GM23248 (cell line): ENCODE data around the gene TMEM116. TPM values are rescaled to one million over a fixed set of nuclear protein-coding genes. Genes with fewer than 3 reads are reported as not detected.

ENCODE experiments used
- DNase-seq: peaks from one replicate; pipeline ENCODE4 v3.0.0-alpha.2; 2015
- H2AFZ ChIP-seq: fragments of 200-600 bp; sonication (generic); 2 replicates; pipeline ENCODE4 v1.6.1; 2016; ENCODE audit warnings: antibody characterized with exemption
- H3F3A ChIP-seq: fragments of 200-600 bp; sonication (generic); 2 replicates; pipeline ENCODE4 v1.6.1; 2016; ENCODE audit warnings: mild to moderate bottlenecking, antibody characterized with exemption, mixed run types; ENCODE audit not compliant: insufficient read depth
- H3K27ac ChIP-seq: fragments of 200-600 bp; sonication (generic); 2 replicates; pipeline ENCODE4 v1.5.1; 2016; ENCODE audit warnings: mild to moderate bottlenecking
- H3K27me3 ChIP-seq: fragments of 200-600 bp; sonication (generic); replicated peaks from 2 replicates; pipeline ENCODE4 v1.6.1; 2016; ENCODE audit warnings: mild to moderate bottlenecking; ENCODE audit not compliant: insufficient read depth
- H3K36me3 ChIP-seq: fragments of 200-600 bp; sonication (generic); 2 replicates; pipeline ENCODE4 v1.6.1; 2016; ENCODE audit warnings: low read depth, mild to moderate bottlenecking
- H3K4me1 ChIP-seq: fragments of 200-600 bp; sonication (generic); 2 replicates; pipeline ENCODE4 v1.6.1; 2016; ENCODE audit warnings: mild to moderate bottlenecking; ENCODE audit not compliant: insufficient read depth
- H3K4me2 ChIP-seq: fragments of 200-600 bp; sonication (generic); one replicate; pipeline ENCODE4 v1.6.1; 2016; ENCODE audit warnings: mild to moderate bottlenecking; ENCODE audit not compliant: unreplicated experiment
- H3K4me3 ChIP-seq: fragments of 200-600 bp; sonication (generic); 2 replicates; pipeline ENCODE4 v1.5.1; 2016; ENCODE audit warnings: mild to moderate bottlenecking
- H3K79me2 ChIP-seq: fragments of 200-600 bp; sonication (generic); 2 replicates; pipeline ENCODE4 v1.6.1; 2016; ENCODE audit warnings: mild to moderate bottlenecking; ENCODE audit not compliant: insufficient read depth
- H3K9ac ChIP-seq: fragments of 200-600 bp; sonication (generic); 2 replicates; pipeline ENCODE4 v1.6.1; 2016; ENCODE audit warnings: mild to moderate bottlenecking
- H3K9me2 ChIP-seq: fragments of 200-600 bp; sonication (generic); 2 replicates; pipeline ENCODE4 v1.6.1; 2016; ENCODE audit warnings: mixed run types, mild to moderate bottlenecking, moderate library complexity; ENCODE audit not compliant: insufficient read depth
- H3K9me3 ChIP-seq: fragments of 200-600 bp; sonication (generic); one replicate; pipeline ENCODE4 v1.6.1; 2017; ENCODE audit warnings: low read depth
- H4K20me1 ChIP-seq: fragments of 200-600 bp; sonication (generic); 2 replicates; pipeline ENCODE4 v1.6.0; 2016; ENCODE audit not compliant: insufficient read depth
- EZH2 ChIP-seq: fragments of 200-600 bp; sonication (generic); IDR thresholded peaks from 2 replicates; pipeline ENCODE4 v1.6.1; 2018; ENCODE audit warnings: antibody characterized with exemption, mild to moderate bottlenecking; ENCODE audit not compliant: insufficient read depth, poor library complexity, severe bottlenecking
- EZH2phosphoT487 ChIP-seq: fragments of 200-600 bp; sonication (generic); IDR thresholded peaks from 2 replicates; pipeline ENCODE4 v1.6.1; 2018; ENCODE audit warnings: antibody characterized with exemption, moderate library complexity, mild to moderate bottlenecking, low read depth; ENCODE audit not compliant: insufficient read depth
- WGBS, 2 experiments: methylation state at CpG; one replicate each; pipeline ENCODE4 v1.1.6; 2015 to 2017; ENCODE audit warnings: low lambda C conversion rate in 2 of 2, low coverage in 1 of 2; ENCODE audit errors: missing lambda C conversion rate in 2 of 2; 5-methylcytosine and 5-hydroxymethylcytosine counted together
- in situ Hi-C: fragments of 300-500 bp; cut with MboI; formaldehyde crosslinking; loops from 2 replicates; pipeline ENCODE4 v1.15.0; 2020
- polyA plus RNA-seq: library from polyadenylated mRNA; unstranded; fragments of >200 nt; fragmentation: Nextera tagmentation; extraction: Ambion mirVana; gene quantifications from 2 replicates; pipeline ENCODE4 v1.2.1, GENCODE V29; 2016
- total RNA-seq: library from RNA; depleted of rRNA; stranded (reverse); fragments of >200 nt; shearing (Covaris generic); gene quantifications from 2 replicates; pipeline ENCODE4 v1.2.3, GENCODE V29; 2014

The TMEM116 gene
- total and polyA plus RNA-seq, 2 experiments from 2014 or later, result 10.7 to 17.1 TPM

- Histone ChIP-seq H3K79me2 (no peaks in the 10 kb centered on the region), H3K9ac (no peak overlapping the region), H3K4me1 (no peaks in the 10 kb centered on the region), H3K4me3 (no peak overlapping the region), H3F3A (no peaks in the 10 kb centered on the region), H3K9me2 (no peaks in the 10 kb centered on the region), H3K27ac (no peak overlapping the region), H2AFZ (no peak overlapping the region), H3K4me2 (no peak overlapping the region), H3K27me3 (no peaks in the 10 kb centered on the region), H4K20me1 (no peaks in the 10 kb centered on the region), H3K9me3 (no peaks in the 10 kb centered on the region), H3K36me3 (no peaks in the 10 kb centered on the region)
- TF ChIP-seq EZH2 (no peak), EZH2phosphoT487 (no peak)
- WGBS, 2 experiments, result 93 to 96% methylated on average over 2 of the region's 2 CpGs
- no peak for DNase-seq
- in situ Hi-C loops, result no loop called here
These were observed 19.4 kb downstream of the TMEM116 start for GRCh38 chr12:111993292-111994150.

GRCh38 chr12:111992464-111992863, 20.5 kb downstream of the TMEM116 start:
- DNase-seq, result no peak
- Histone ChIP-seq H3K4me3 (no peak overlapping the region), H4K20me1 (no peaks in the 10 kb centered on the region), H3K79me2 (no peaks in the 10 kb centered on the region), H3F3A (no peaks in the 10 kb centered on the region), H3K9ac (no peak overlapping the region), H3K36me3 (no peaks in the 10 kb centered on the region), H3K4me1 (no peaks in the 10 kb centered on the region), H3K4me2 (no peak overlapping the region), H3K27ac (no peak overlapping the region), H3K9me3 (no peaks in the 10 kb centered on the region), H2AFZ (no peak overlapping the region), H3K9me2 (no peaks in the 10 kb centered on the region), H3K27me3 (no peaks in the 10 kb centered on the region)
- in situ Hi-C loops, result no loop called here
- WGBS, 2 experiments, result 67 to 70% methylated on average over 6 of the region's 6 CpGs
- TF ChIP-seq EZH2phosphoT487, result no peak
- no peak for TF ChIP-seq EZH2

DNA sequence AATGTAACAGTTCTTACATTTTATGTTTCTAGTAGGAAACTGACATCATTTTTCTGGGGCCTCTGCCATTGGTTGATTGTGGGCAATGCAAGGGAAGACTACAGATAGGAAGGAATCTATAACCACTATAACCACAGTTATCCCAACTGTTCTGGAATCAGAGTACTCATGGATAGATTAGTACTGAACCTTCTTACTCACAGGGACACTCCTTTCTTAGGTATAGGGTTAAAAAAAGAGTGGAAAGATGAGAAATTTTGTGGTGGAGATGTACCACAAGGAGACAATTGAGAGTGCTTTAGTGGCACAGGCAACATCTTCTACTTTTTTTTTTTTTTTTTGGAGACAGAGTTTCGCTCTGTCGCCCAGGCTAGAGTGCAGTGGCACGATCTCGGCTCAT, 21.0 kb downstream of the TMEM116 start:
- no peak for TF ChIP-seq EZH2

GRCh38 chr12:111991535-111991934, 21.4 kb downstream of the TMEM116 start:
- TF ChIP-seq EZH2, result no peak
- no peak for TF ChIP-seq EZH2phosphoT487
- Histone ChIP-seq H3K79me2 (no peaks in the 10 kb centered on the region), H3K9me2 (no peaks in the 10 kb centered on the region), H3K9ac (no peak overlapping the region), H3K4me1 (no peaks in the 10 kb centered on the region), H2AFZ (no peak overlapping the region), H3F3A (no peaks in the 10 kb centered on the region), H3K4me3 (no peak overlapping the region), H3K4me2 (no peak overlapping the region), H3K27ac (no peak overlapping the region), H3K27me3 (no peaks in the 10 kb centered on the region), H4K20me1 (no peaks in the 10 kb centered on the region), H3K36me3 (no peaks in the 10 kb centered on the region), H3K9me3 (no peaks in the 10 kb centered on the region)
- no peak for DNase-seq
- WGBS, 2 experiments, result 79 to 81% methylated on average over 2 of the region's 2 CpGs
- in situ Hi-C loops, result no loop called here

More for the DNA sequence above, 21.0 kb downstream of the TMEM116 start:
- no peak for DNase-seq
- Histone ChIP-seq H3K79me2 (no peaks in the 10 kb centered on the region), H3K4me1 (no peaks in the 10 kb centered on the region), H3F3A (no peaks in the 10 kb centered on the region), H3K9ac (no peak overlapping the region), H3K9me2 (no peaks in the 10 kb centered on the region), H3K27ac (no peak overlapping the region), H3K27me3 (no peaks in the 10 kb centered on the region), H4K20me1 (no peaks in the 10 kb centered on the region), H2AFZ (no peak overlapping the region), H3K9me3 (no peaks in the 10 kb centered on the region), H3K4me3 (no peak overlapping the region), H3K36me3 (no peaks in the 10 kb centered on the region), H3K4me2 (no peak overlapping the region)
- 90 to 97% methylated on average over 2 to 4 of the region's 4 CpGs for WGBS, 2 experiments
- in situ Hi-C loops, result no loop called here
